HG02642 (cell line): ENCODE measurements around the gene SDSL.

ENCODE experiments used
- ATAC-seq: cut with Tn5 transposase; IDR thresholded peaks from one replicate; pipeline ENCODE4 v1.9.1; 2021; ENCODE audit warnings: mild to moderate bottlenecking; ENCODE audit not compliant: unreplicated experiment, poor library complexity

Gene SDSL

GRCh38 chr12:113418213-113418879 lies 3.8 kb upstream of the SDSL start:
- no peak for ATAC-seq

DNA sequence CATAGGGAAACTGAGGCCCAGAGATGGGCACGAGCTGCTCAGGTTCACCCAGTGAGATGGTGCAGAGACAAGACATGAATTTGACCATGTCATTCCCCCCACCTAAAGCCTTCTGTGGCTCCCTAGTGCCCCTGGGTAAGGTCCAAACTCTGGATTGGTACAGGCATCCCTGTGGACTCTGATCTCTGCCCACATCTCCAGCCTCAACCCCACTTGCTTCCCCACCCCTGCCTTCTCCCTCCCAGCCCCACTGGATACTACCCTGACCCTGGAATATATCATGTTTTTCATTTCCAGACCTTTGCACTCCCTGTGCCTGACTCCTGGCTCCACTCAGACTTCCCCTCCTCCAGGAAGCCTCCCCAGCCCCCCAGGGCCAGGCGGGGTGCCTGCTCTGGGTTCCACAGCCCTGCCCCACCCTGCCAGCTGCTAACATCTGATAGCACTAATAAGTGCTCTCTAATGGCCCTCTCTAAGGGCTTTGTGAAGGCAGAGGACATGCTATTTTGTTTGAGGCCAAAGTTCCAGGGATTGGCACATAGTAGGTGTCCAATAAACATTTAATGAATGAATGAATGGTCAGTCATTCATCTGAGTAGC lies 1.1 kb upstream of the SDSL start:
- ATAC-seq = no peak

GRCh38 chr12:113422886-113423669 lies 898 bp downstream of the SDSL start:
- no peak for ATAC-seq

DNA sequence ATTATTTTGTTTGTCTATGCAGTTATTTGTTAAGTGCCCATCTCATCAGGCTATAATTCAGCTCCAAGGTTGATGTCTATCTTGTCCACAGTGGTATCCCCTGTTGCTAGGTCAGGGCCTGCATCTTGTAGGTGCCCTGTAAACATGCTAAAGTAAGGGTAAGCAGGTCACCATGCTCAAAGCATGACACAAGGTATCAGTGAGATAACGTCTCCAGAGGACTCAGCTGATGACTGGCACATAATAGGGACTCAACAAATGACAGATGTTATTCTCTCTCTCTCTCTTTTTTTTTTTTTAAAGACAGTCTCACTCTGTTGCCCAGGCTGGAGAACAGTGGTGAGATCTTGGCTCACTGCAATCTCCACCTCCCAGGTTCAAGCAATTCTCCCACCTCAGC lies 2.3 kb downstream of the SDSL start:
- ATAC-seq = no peak

DNA sequence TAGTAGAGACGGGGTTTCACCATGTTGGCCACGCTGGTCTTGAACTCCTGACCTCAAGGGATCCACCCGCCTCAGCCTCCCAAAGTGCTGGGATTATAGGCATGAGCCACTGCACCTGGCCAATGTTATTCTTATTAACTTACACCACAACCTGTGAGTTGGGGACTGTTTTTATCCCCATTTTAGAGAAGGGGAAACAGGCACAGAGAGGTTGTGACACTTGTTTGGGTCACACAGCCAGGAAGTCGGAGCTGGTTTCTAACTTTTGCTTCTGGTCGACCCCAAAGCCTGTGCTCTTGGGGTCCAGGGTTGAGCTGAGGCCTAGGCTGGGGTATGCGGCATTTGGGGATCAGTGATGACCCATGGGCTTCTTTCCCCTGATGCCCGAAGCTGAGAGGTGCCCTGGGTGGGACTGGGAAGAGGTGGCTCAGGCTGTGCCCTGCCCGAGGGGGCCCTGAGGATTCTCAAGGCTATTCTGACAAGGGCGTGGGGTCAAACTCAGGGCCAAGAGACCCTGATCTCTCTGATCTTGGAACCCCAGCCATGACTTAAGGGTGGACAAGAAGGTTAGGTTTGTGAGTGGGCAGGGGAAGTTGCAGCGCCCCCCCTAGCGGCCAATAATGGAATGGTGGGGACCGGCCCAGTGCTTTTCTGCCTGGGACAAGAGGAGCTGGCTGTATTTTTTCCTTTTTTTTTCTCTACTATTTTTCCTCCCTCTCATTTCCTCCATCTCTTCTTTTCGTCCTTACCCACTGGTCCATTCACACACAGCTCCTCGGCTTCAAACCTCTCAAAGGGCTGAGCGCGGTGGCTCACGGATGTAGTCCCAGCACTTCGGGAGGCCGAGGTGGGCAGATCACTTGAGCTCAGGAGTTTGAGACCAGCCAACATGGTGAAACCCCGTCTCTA lies 3.0 kb downstream of the SDSL start:
- ATAC-seq = no peak

GRCh38 chr12:113425960-113426453 lies 3.8 kb downstream of the SDSL start:
- no peak for ATAC-seq

GRCh38 chr12:113427882-113428281 lies 5.7 kb downstream of the SDSL start:
- no peak for ATAC-seq

GRCh38 chr12:113428482-113428881 lies 6.3 kb downstream of the SDSL start:
- ATAC-seq = no peak

GRCh38 chr12:113432986-113433385 lies 10.8 kb downstream of the SDSL start:
- no peak for ATAC-seq

GRCh38 chr12:113435367-113435766 lies 13.2 kb downstream of the SDSL start:
- no peak for ATAC-seq

- no peak for ATAC-seq
These were observed 14.4 kb downstream of the SDSL start for GRCh38 chr12:113436586-113436985.

- ATAC-seq = no peak
These were observed 15.0 kb downstream of the SDSL start for GRCh38 chr12:113436993-113437728.

DNA sequence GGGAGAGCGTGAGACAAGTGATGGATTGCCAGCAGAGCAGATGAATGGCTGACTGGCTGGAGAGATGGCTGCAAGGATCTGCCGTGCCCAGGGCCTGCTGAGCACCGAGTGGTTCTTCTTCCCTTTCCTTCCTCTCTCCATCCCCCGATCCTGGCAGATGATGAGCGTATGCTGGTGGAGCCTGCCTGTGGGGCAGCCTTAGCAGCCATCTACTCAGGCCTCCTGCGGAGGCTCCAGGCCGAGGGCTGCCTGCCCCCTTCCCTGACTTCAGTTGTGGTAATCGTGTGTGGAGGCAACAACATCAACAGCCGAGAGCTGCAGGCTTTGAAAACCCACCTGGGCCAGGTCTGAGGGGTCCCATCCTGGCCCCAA lies 15.5 kb downstream of the SDSL start:
- no peak for ATAC-seq

GRCh38 chr12:113438523-113439300 lies 16.5 kb downstream of the SDSL start:
- no peak for ATAC-seq

DNA sequence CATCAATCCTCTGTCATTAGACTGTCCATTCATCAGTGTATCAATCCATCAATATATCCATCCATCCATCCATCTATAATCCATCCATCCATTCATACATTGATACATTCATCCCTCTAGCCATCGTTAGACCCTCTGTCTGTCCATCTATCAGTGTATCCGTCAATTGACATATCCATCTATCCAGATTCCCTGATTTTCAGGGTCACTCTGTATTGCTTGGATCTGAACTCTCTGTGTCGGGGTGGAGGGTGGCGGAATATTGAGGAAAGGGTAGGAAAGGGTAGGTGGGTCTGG lies 17.1 kb downstream of the SDSL start:
- ATAC-seq = no peak

GRCh38 chr12:113439606-113440030 lies 17.4 kb downstream of the SDSL start:
- no peak for ATAC-seq

GRCh38 chr12:113440336-113440735 lies 18.2 kb downstream of the SDSL start:
- ATAC-seq = no peak

GRCh38 chr12:113440947-113441782 lies 19.0 kb downstream of the SDSL start:
- ATAC-seq = no peak
